Right cardiac atrium (tissue), 5 donors: ENCODE data around the gene RHEX. TPM values are rescaled to one million over a fixed set of nuclear protein-coding genes. Genes with fewer than 3 reads are reported as not detected.
"Not testable (repeated sequence)": the region's sequence is repeated elsewhere in the genome, so short reads cannot be mapped to it uniquely, and the experiment has no call there.

Experiments
- ATAC-seq, 2 donors: fragments of 200-7000 bp; cut with Tn5 transposase; one replicate each; pipeline versions ENCODE4 v1.8.0 to v1.9.1; 2020; ENCODE audit warnings: moderate library complexity in 2 of 2, mild to moderate bottlenecking in 1 of 2
- DNase-seq, 3 donors: peaks; one replicate each; pipeline ENCODE4 v3.0.0-alpha.2; 2020
- H3K27ac ChIP-seq: one replicate; pipeline ENCODE4 v1.5.1; 2013; ENCODE audit warnings: mild to moderate bottlenecking, low read length, control low read depth, moderate library complexity
- H3K27me3 ChIP-seq: one replicate; pipeline ENCODE4 v1.6.1; 2013; ENCODE audit not compliant: control insufficient read depth, insufficient read depth
- H3K4me1 ChIP-seq: one replicate; pipeline ENCODE4 v1.6.1; 2013; ENCODE audit warnings: low read length; ENCODE audit not compliant: control insufficient read depth, insufficient read depth
- H3K4me3 ChIP-seq: one replicate; pipeline ENCODE4 v1.5.1; 2013; ENCODE audit warnings: low read length, control low read depth
- H3K9me3 ChIP-seq: one replicate; pipeline ENCODE4 v1.6.1; 2013; ENCODE audit warnings: low read length; ENCODE audit not compliant: control insufficient read depth
- WGBS: extraction: QIAGEN DNeasy Blood & Tissue Kit; methylation state at CpG from one replicate; pipeline ENCODE4 v1.1.7; 2013; 5-methylcytosine and 5-hydroxymethylcytosine counted together
- intact Hi-C, 4 donors: fragments of 100-400 bp; cut with DNase I; formaldehyde crosslinking; loops; one replicate each; pipeline versions ENCODE4 v1.11.0 to v1.14.0; 2022 to 2023
- polyA plus RNA-seq: library from polyadenylated mRNA; stranded (reverse); fragments of 200-250 nt; gene quantifications from one replicate; pipeline ENCODE4 v1.2.3, GENCODE V29; 2013
- total RNA-seq, 4 donors: library from RNA; stranded (reverse); fragmentation: NEBNext Ultra II Directional; extraction: Animal tissue kit (Norgen Biotek cat#: 25700); gene quantifications; one replicate each; pipeline ENCODE4 v1.2.1, GENCODE V29; 2021
- donor health status: healthy with polysubstance abuse.
- donor health status: DM: no; HTN: yes; CAD: no.
- donor health status: DM: no; HTN: no; CAD: no.
- donor health status: DM: no; HTN: yes; CAD: no; lungs with severe emphysema.
- donor health status: DM: yes; HTN: yes; CAD: no.

The RHEX gene
- total and polyA plus RNA-seq, 5 donors = 0.17 to 1.7 (median 0.82) TPM; not detected in 2

GRCh38 chr1:206062464-206062863, 9.5 kb downstream of the RHEX start:
- intact Hi-C loops = no loop called here
- no peak for DNase-seq
- peak; percentile 24 to 32 for ATAC-seq
- no peaks in the 10 kb centered on the region for H3K9me3 ChIP-seq
- no peaks in the 10 kb centered on the region for H3K4me1 ChIP-seq
- H3K27ac ChIP-seq = no peak overlapping the region
- no peaks in the 10 kb centered on the region for H3K27me3 ChIP-seq
- H3K4me3 ChIP-seq = no peak overlapping the region
- WGBS = 57% methylated on average over 6 of the region's 6 CpGs

- H3K4me3 ChIP-seq, DNase-seq, ATAC-seq, intact Hi-C loops, H3K9me3 ChIP-seq, H3K4me1 ChIP-seq, H3K27me3 ChIP-seq, H3K27ac ChIP-seq: not testable (repeated sequence)
- WGBS = 96% methylated on average over 23 of the region's 35 CpGs
These were observed 11.0 kb downstream of the RHEX start for GRCh38 chr1:206064001-206064400.

DNA sequence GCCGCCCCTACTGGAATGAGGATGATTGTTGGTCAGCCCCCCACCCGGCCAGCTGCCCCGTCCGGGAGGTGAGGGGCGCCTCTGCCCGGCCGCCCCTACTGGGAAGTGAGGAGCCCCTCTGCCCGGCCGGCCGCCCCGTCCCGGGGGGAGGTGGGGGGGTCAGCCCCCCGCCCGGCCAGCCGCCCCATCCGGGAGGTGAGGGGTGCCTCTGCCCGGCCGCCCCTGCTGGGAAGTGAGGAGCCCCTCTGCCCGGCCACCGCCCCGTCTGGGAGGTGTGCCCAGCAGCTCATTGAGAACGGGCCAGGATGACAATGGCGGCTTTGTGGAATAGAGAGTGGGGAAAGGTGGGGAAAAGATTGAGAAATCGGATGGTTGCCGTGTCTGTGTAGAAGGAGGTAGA, 11.5 kb downstream of the RHEX start:
- H3K4me1 ChIP-seq, H3K27me3 ChIP-seq, DNase-seq, H3K9me3 ChIP-seq, ATAC-seq, H3K4me3 ChIP-seq, intact Hi-C loops, H3K27ac ChIP-seq: not testable (repeated sequence)
- WGBS = 95% methylated on average over 22 of the region's 25 CpGs

DNA sequence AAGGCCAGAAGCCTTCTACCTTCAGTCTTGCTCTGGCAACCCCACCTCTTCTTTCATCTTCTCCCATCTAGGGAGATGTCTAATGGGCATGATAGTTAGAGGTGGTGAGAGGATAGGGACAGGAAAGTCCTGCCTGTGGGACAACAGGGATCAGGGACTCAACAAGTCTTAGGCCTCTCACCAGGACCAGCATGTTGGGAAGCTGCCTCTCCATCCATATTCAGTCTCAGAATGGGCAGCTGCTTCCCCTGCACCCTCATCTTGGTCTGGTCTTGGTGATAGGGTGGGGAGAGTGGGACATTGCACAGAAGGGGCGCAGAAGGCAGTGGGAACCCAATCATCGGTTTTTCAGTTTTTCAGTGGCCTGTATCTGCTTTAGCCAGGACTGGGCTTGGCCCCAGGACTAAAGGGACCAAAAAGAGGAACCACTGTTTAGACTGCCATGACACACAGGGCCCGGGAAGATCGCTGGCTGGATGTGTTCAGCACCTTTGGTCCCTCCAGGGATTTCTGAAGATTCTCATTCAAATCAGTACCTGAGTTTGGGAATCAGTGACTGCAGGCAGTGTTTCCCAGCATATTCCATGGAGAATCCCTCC, 12.7 kb downstream of the RHEX start:
- H3K4me1 ChIP-seq = peaks cover 3% of the 10 kb centered on the region
- H3K27ac ChIP-seq = no peak overlapping the region
- DNase-seq (no peak), ATAC-seq (no peak)
- no peaks in the 10 kb centered on the region for H3K9me3 ChIP-seq
- no peak overlapping the region for H3K4me3 ChIP-seq
- intact Hi-C loops = no loop called here
- H3K27me3 ChIP-seq = no peaks in the 10 kb centered on the region
- 95% methylated on average over 4 of the region's 4 CpGs for WGBS

DNA sequence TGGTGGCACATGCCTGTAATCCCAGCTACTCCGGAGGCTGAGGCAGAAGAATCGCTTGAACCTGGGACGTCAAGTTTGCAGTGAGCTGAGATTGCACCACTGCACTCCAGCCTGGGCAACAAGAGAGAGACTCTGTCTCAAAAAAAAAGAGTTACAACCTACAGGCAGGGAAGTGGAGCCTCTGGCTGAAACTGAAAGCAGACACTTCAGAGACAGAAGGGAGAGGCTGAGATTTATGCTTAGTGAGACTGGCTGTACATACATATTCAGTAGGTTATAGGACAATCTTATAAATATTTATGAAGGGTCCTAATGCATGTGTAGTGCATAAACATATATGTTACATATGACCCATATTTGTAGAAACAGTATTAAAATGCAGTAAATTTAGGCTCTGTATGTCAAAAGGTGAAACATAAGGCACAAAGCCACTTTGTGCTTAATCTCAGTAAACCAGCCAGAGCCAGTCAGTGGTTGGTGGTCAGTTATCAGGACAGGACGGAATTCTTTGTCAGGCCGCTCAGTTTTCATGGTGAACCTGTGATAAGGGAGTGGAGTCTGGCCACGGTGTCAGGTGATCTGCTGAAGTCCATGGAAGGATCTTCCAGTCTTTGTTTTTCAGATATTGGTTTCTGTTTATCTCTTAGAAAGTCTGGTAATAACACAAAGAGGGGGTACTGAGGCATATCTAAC, 13.7 kb downstream of the RHEX start:
- H3K27me3 ChIP-seq = no peaks in the 10 kb centered on the region
- DNase-seq = no peak
- 55% methylated on average over 6 of the region's 6 CpGs for WGBS
- H3K4me1 ChIP-seq = peaks cover 3% of the 10 kb centered on the region
- no peak overlapping the region for H3K4me3 ChIP-seq
- no peak for ATAC-seq
- no peaks in the 10 kb centered on the region for H3K9me3 ChIP-seq
- no peak overlapping the region for H3K27ac ChIP-seq
- intact Hi-C loops = no loop called here

- 49% methylated on average over 8 of the region's 8 CpGs for WGBS
- no peaks in the 10 kb centered on the region for H3K9me3 ChIP-seq
- H3K4me1 ChIP-seq = peaks cover 3% of the 10 kb centered on the region
- ATAC-seq (peak; percentile 65 to 81), DNase-seq (no peak)
- H3K4me3 ChIP-seq = no peak overlapping the region
- no peaks in the 10 kb centered on the region for H3K27me3 ChIP-seq
- intact Hi-C loops = no loop called here
- peak overlapping the region; percentile 55 for H3K27ac ChIP-seq
These were observed 14.7 kb downstream of the RHEX start for GRCh38 chr1:206067486-206068227.

- Histone ChIP-seq H3K9me3 (no peaks in the 10 kb centered on the region), H3K4me3 (no peak overlapping the region), H3K27me3 (no peaks in the 10 kb centered on the region), H3K27ac (no peak overlapping the region), H3K4me1 (peaks cover 3% of the 10 kb centered on the region)
- intact Hi-C loops = no loop called here
- ATAC-seq (no peak), DNase-seq (no peak)
- WGBS = 37% methylated on average over 1 of the region's 1 CpG
These were observed 15.3 kb downstream of the RHEX start for GRCh38 chr1:206068314-206068713.

- Histone ChIP-seq H3K9me3 (no peaks in the 10 kb centered on the region), H3K4me1 (peaks cover 3% of the 10 kb centered on the region), H3K27me3 (no peaks in the 10 kb centered on the region), H3K4me3 (no peak overlapping the region), H3K27ac (no peak overlapping the region)
- no peak for ATAC-seq
- intact Hi-C loops = no loop called here
- WGBS = 71% methylated on average over 9 of the region's 9 CpGs
- DNase-seq = no peak
These were observed 17.8 kb downstream of the RHEX start for GRCh38 chr1:206070627-206071304.

DNA sequence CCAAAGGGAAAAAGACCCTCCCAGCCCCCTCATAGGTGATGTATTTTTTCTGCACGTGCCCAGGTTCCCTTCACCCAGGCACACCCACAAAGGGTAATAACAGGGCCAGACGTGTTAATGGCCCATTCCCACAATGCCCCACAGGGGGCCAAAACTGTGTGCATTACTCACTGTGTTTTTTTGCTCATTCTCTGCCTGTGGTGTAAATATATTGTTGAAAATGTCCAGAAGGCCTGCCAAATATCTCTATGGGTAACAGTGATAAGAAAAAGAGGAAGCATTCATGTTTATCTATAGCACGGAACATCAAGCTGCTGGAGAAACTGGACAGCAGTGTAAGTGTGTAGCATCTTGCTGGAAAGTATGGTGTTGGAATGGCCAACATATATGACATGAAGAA, 21.9 kb downstream of the RHEX start:
- DNase-seq (no peak), ATAC-seq (no peak)
- Histone ChIP-seq H3K27me3 (no peaks in the 10 kb centered on the region), H3K9me3 (no peaks in the 10 kb centered on the region), H3K4me3 (no peak overlapping the region), H3K27ac (no peak overlapping the region), H3K4me1 (no peaks in the 10 kb centered on the region)
- intact Hi-C loops = no loop called here
- WGBS = 36% methylated on average over 3 of the region's 3 CpGs

- H3K9me3 ChIP-seq = no peaks in the 10 kb centered on the region
- ATAC-seq (no peak), DNase-seq (no peak)
- no peak overlapping the region for H3K4me3 ChIP-seq
- no peaks in the 10 kb centered on the region for H3K27me3 ChIP-seq
- WGBS = 76% methylated on average over 11 of the region's 11 CpGs
- no peaks in the 10 kb centered on the region for H3K4me1 ChIP-seq
- no peak overlapping the region for H3K27ac ChIP-seq
- intact Hi-C loops = no loop called here
These were observed 23.1 kb downstream of the RHEX start for GRCh38 chr1:206075786-206076755.
